Hepatocyte (in vitro differentiated cells): Measurements from ENCODE around the gene MYL11. TPM values are rescaled to one million over a fixed set of nuclear protein-coding genes. Genes with fewer than 3 reads are reported as not detected.

Experiments used
- DNase-seq: peaks from one replicate; pipeline ENCODE4 v3.0.0-alpha.2; 2016; ENCODE audit warnings: low spot score
- H2AFZ ChIP-seq: fragments of 200-600 bp; sonication (generic); 2 replicates; pipeline ENCODE4 v1.6.0; 2016; ENCODE audit warnings: antibody characterized with exemption, mild to moderate bottlenecking
- H3K27ac ChIP-seq: fragments of 200-600 bp; sonication (generic); 2 replicates; pipeline ENCODE4 v1.5.1; 2016; ENCODE audit warnings: mild to moderate bottlenecking
- H3K27me3 ChIP-seq: fragments of 200-600 bp; sonication (generic); 2 replicates; pipeline ENCODE4 v1.6.1; 2016
- H3K36me3 ChIP-seq: fragments of 200-600 bp; sonication (generic); replicated peaks from 2 replicates; pipeline ENCODE4 v1.5.1; 2016; ENCODE audit warnings: low read depth; ENCODE audit not compliant: insufficient read depth
- H3K4me1 ChIP-seq: fragments of 200-600 bp; sonication (generic); 2 replicates; pipeline ENCODE4 v1.5.1; 2016; ENCODE audit warnings: mild to moderate bottlenecking, moderate library complexity; ENCODE audit not compliant: insufficient read depth
- H3K4me2 ChIP-seq: fragments of 200-600 bp; sonication (generic); 2 replicates; pipeline ENCODE4 v1.6.0; 2016
- H3K4me3 ChIP-seq: fragments of 200-600 bp; sonication (generic); 2 replicates; pipeline ENCODE4 v1.5.1; 2016; ENCODE audit warnings: mild to moderate bottlenecking
- H3K79me2 ChIP-seq: fragments of 200-600 bp; sonication (generic); 2 replicates; pipeline ENCODE4 v1.6.0; 2017; ENCODE audit warnings: mild to moderate bottlenecking
- H3K9me2 ChIP-seq: fragments of 200-600 bp; sonication (generic); replicated peaks from 2 replicates; pipeline ENCODE4 v1.6.0; 2017; ENCODE audit warnings: mild to moderate bottlenecking; ENCODE audit not compliant: insufficient read depth
- H3K9me3 ChIP-seq: fragments of 200-600 bp; sonication (generic); 2 replicates; pipeline ENCODE4 v1.5.1; 2016; ENCODE audit warnings: low read depth, mild to moderate bottlenecking
- H4K20me1 ChIP-seq: fragments of 200-600 bp; sonication (generic); 2 replicates; pipeline ENCODE4 v1.6.0; 2016; ENCODE audit warnings: mild to moderate bottlenecking; ENCODE audit not compliant: insufficient read depth, poor library complexity, severe bottlenecking
- CTCF ChIP-seq: fragments of 200-600 bp; sonication (generic); IDR thresholded peaks from 2 replicates; pipeline ENCODE4 v1.5.1; 2016; ENCODE audit warnings: antibody characterized with exemption, mild to moderate bottlenecking; ENCODE audit not compliant: poor library complexity
- EZH2 ChIP-seq: fragments of 200-600 bp; sonication (generic); IDR thresholded peaks from 2 replicates; pipeline ENCODE4 v1.6.1; 2016; ENCODE audit warnings: antibody characterized with exemption, mild to moderate bottlenecking, borderline replicate concordance
- EZH2phosphoT487 ChIP-seq: fragments of 200-600 bp; sonication (generic); IDR thresholded peaks from one replicate; pipeline ENCODE4 v1.6.1; 2018; ENCODE audit warnings: antibody characterized with exemption, mild to moderate bottlenecking, low read depth, moderate library complexity; ENCODE audit not compliant: unreplicated experiment, severe bottlenecking
- WGBS: methylation state at CpG from one replicate; pipeline ENCODE4 v1.1.6; 2016; ENCODE audit warnings: low lambda C conversion rate; ENCODE audit errors: missing lambda C conversion rate; 5-methylcytosine and 5-hydroxymethylcytosine counted together
- polyA plus RNA-seq: library from polyadenylated mRNA; unstranded; fragments of >200 nt; fragmentation: Nextera tagmentation; extraction: Ambion mirVana; gene quantifications from 2 replicates; pipeline ENCODE4 v1.2.1, GENCODE V29; 2016
- total RNA-seq: library from RNA; depleted of rRNA; stranded (reverse); fragments of >200 nt; gene quantifications from 2 replicates; pipeline ENCODE4 v1.2.3, GENCODE V29; 2014

The MYL11 gene
- total and polyA plus RNA-seq, 2 experiments from 2014 or later, result 2.2 to 4.0 TPM

DNA sequence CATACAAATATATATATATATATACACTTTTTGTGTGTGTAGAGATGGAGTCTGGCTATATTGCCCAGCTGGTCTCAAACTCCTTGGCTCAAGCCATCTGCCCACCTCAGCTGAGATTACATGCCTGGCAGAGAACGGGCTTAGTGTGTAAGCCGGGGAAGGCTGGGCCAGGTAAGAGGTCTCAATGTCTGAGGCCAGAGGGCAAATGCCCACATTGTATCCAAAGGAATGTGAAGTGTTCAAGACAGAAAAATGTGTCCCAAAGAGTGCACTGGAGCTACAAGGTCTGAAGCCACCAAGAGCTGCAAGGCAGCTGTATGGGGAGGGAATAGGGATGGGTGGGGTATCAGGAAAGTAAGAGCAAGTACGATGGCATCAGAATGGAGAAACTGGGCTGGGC lies 28.3 kb upstream of the MYL11 start:
- no peak overlapping the region for H3K4me3 ChIP-seq
- H2AFZ ChIP-seq, result no peak overlapping the region
- no peaks in the 10 kb centered on the region for H3K36me3 ChIP-seq
- H3K9me3 ChIP-seq, result no peaks in the 10 kb centered on the region
- 95% methylated on average over 3 of the region's 3 CpGs for WGBS
- no peaks in the 10 kb centered on the region for H4K20me1 ChIP-seq
- TF ChIP-seq EZH2 (no peak), EZH2phosphoT487 (no peak), CTCF (no peak)
- H3K4me1 ChIP-seq, result peaks cover 3% of the 10 kb centered on the region
- H3K9me2 ChIP-seq, result no peaks in the 10 kb centered on the region
- no peak overlapping the region for H3K4me2 ChIP-seq
- DNase-seq, result no peak
- H3K79me2 ChIP-seq, result no peaks in the 10 kb centered on the region
- H3K27me3 ChIP-seq, result no peaks in the 10 kb centered on the region
- H3K27ac ChIP-seq, result no peak overlapping the region

- DNase-seq, result no peak
- H3K4me2 ChIP-seq, result no peak overlapping the region
- H4K20me1 ChIP-seq, result no peaks in the 10 kb centered on the region
- no peak overlapping the region for H3K27ac ChIP-seq
- no peaks in the 10 kb centered on the region for H3K9me2 ChIP-seq
- no peak for TF ChIP-seq EZH2
- no peak for TF ChIP-seq CTCF
- no peak for TF ChIP-seq EZH2phosphoT487
- no peaks in the 10 kb centered on the region for H3K9me3 ChIP-seq
- H3K4me1 ChIP-seq, result peaks cover 3% of the 10 kb centered on the region
- H2AFZ ChIP-seq, result no peak overlapping the region
- 97% methylated on average over 8 of the region's 8 CpGs for WGBS
- no peaks in the 10 kb centered on the region for H3K36me3 ChIP-seq
- peaks cover 4% of the 10 kb centered on the region for H3K79me2 ChIP-seq
- H3K27me3 ChIP-seq, result no peaks in the 10 kb centered on the region
- H3K4me3 ChIP-seq, result no peak overlapping the region
Measured at GRCh38 chr16:30348113-30348512, 26.5 kb upstream of the MYL11 start.

- Histone ChIP-seq H3K4me1 (peaks cover 7% of the 10 kb centered on the region), H3K9me3 (no peaks in the 10 kb centered on the region), H3K79me2 (peaks cover 13% of the 10 kb centered on the region), H3K36me3 (no peaks in the 10 kb centered on the region), H3K4me3 (no peak overlapping the region), H3K27ac (no peak overlapping the region), H3K4me2 (no peak overlapping the region), H4K20me1 (no peaks in the 10 kb centered on the region), H2AFZ (no peak overlapping the region), H3K27me3 (no peaks in the 10 kb centered on the region), H3K9me2 (no peaks in the 10 kb centered on the region)
- TF ChIP-seq EZH2 (no peak), EZH2phosphoT487 (no peak), CTCF (no peak)
- WGBS, result 98% methylated on average over 7 of the region's 7 CpGs
- no peak for DNase-seq
Measured at GRCh38 chr16:30348929-30349328, 25.7 kb upstream of the MYL11 start.

- no peak overlapping the region for H2AFZ ChIP-seq
- H3K79me2 ChIP-seq, result peaks cover 20% of the 10 kb centered on the region
- H3K9me3 ChIP-seq, result no peaks in the 10 kb centered on the region
- H3K4me1 ChIP-seq, result peaks cover 10% of the 10 kb centered on the region
- no peaks in the 10 kb centered on the region for H4K20me1 ChIP-seq
- no peaks in the 10 kb centered on the region for H3K36me3 ChIP-seq
- H3K9me2 ChIP-seq, result no peaks in the 10 kb centered on the region
- no peak for TF ChIP-seq EZH2
- no peak for TF ChIP-seq CTCF
- TF ChIP-seq EZH2phosphoT487, result no peak
- no peak overlapping the region for H3K4me3 ChIP-seq
- no peaks in the 10 kb centered on the region for H3K27me3 ChIP-seq
- 100% methylated on average over 3 of the region's 3 CpGs for WGBS
- H3K4me2 ChIP-seq, result no peak overlapping the region
- no peak overlapping the region for H3K27ac ChIP-seq
- no peak for DNase-seq
Measured at GRCh38 chr16:30349675-30350074, 24.9 kb upstream of the MYL11 start.
